ENCODE data around the gene TTK. TPM values are rescaled to one million over a fixed set of nuclear protein-coding genes. Genes with fewer than 3 reads are reported as not detected.
"Not testable (repeated sequence)": the region's sequence is repeated elsewhere in the genome, so short reads cannot be mapped to it uniquely, and the experiment has no call there.

Gene TTK
- polyA plus RNA-seq, 6 donors from 2014 or later: 0.29 to 1.2 (median 0.78) TPM; not detected in 1

GRCh38 chr6:80060774-80061173, 56.3 kb downstream of the TTK start:
- Mint-ChIP-seq H3K36me3 (no peaks in the 10 kb centered on the region), H3K27ac (no peak overlapping the region), H3K9me3 (peaks cover 0 to 4% (median 0%) of the 10 kb centered on the region in 7 donors), H3K4me1 (no peaks in the 10 kb centered on the region), H3K27me3 (peaks cover 0 to 7% (median 0%) of the 10 kb centered on the region in 3 donors), H3K4me3 (no peak overlapping the region)
- DNase-seq (no peak), ATAC-seq (ENCODE audit: low read depth in 2 of 2) (no peak)

GRCh38 chr6:80068146-80068545, 63.7 kb downstream of the TTK start:
- not testable (repeated sequence) for H3K27ac Mint-ChIP-seq; H3K36me3 Mint-ChIP-seq; H3K4me3 Mint-ChIP-seq; ATAC-seq (ENCODE audit: low read depth in 2 of 2); DNase-seq; H3K4me1 Mint-ChIP-seq
- Mint-ChIP-seq H3K9me3 (peaks cover 0 to 14% (median 5%) of the 10 kb centered on the region in 7 donors), H3K27me3 (peaks cover 0 to 23% (median 5%) of the 10 kb centered on the region in 3 donors)

GRCh38 chr6:80070431-80070830, 66.0 kb downstream of the TTK start:
- ATAC-seq (ENCODE audit: low read depth in 2 of 2): not testable (repeated sequence)

GRCh38 chr6:80077067-80077466, 72.6 kb downstream of the TTK start:
- peaks cover 0 to 24% (median 7%) of the 10 kb centered on the region in 7 donors for H3K9me3 Mint-ChIP-seq
- no peaks in the 10 kb centered on the region for H3K4me1 Mint-ChIP-seq
- no peak overlapping the region for H3K27ac Mint-ChIP-seq
- ATAC-seq (ENCODE audit: low read depth in 2 of 2): no peak
- no peak for DNase-seq
- no peaks in the 10 kb centered on the region for H3K36me3 Mint-ChIP-seq
- no peak overlapping the region for H3K4me3 Mint-ChIP-seq
- H3K27me3 Mint-ChIP-seq: peaks cover 15 to 22% (median 19%) of the 10 kb centered on the region in 3 donors

More at GRCh38 chr6:80070431-80070830, 66.0 kb downstream of the TTK start:
- H3K4me3 Mint-ChIP-seq: peak overlapping the region in 1 of 8 donors; percentile 30
- H3K9me3 Mint-ChIP-seq: peaks cover 0 to 27% (median 7%) of the 10 kb centered on the region in 7 donors
- H3K27me3 Mint-ChIP-seq: peaks cover 0 to 25% (median 5%) of the 10 kb centered on the region in 3 donors
- not testable (repeated sequence) for H3K36me3 Mint-ChIP-seq, H3K4me1 Mint-ChIP-seq, H3K27ac Mint-ChIP-seq, DNase-seq

DNA sequence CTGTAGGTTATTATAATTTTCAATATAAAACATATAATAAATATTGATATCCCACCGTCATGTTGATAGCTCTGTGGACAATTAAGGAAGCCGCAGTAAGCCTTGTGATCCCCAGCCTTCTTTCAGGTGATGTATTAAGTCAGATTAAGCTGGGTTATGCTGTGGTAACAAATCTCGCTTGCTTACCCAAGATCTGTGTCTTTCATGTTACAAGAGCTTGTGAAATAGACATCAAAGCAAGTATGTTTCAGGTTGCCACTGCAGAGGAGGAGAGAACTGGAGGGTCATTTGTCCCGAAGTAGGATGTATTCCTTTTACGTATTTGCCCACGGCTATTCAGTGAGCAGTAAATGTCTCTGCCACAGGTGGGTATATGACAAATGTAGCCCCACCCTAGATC, 84.2 kb downstream of the TTK start:
- peaks cover 20 to 25% (median 21%) of the 10 kb centered on the region in 3 donors for H3K27me3 Mint-ChIP-seq
- no peaks in the 10 kb centered on the region for H3K9me3 Mint-ChIP-seq
- no peak overlapping the region for H3K27ac Mint-ChIP-seq
- H3K36me3 Mint-ChIP-seq: no peaks in the 10 kb centered on the region
- no peak for ATAC-seq (ENCODE audit: low read depth in 2 of 2)
- DNase-seq: no peak
- H3K4me1 Mint-ChIP-seq: no peaks in the 10 kb centered on the region
- no peak overlapping the region for H3K4me3 Mint-ChIP-seq

DNA sequence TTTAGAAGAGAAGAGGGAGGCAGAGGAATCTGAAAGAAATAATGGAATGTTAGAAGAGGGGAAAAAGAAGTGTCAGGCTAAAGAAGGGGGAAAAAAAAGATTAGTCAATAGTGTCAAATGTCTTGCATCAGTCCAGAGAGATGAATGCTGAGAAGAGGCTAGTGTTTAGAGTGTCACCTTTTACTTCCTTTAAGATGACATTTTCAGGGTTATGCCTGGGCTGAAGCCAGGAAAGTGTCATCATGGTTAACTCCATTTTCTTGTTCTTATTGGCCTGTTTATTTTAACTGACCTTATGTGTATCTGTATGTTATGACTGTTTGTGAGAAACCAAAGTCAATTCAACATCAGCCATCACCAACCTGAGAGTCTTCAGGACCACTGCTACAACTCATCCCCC, 87.1 kb downstream of the TTK start:
- Mint-ChIP-seq H3K4me1 (no peaks in the 10 kb centered on the region), H3K4me3 (no peak overlapping the region), H3K9me3 (no peaks in the 10 kb centered on the region), H3K36me3 (no peaks in the 10 kb centered on the region), H3K27me3 (peaks cover 20 to 31% (median 21%) of the 10 kb centered on the region in 3 donors), H3K27ac (no peak overlapping the region)
- ATAC-seq (ENCODE audit: low read depth in 2 of 2) (no peak), DNase-seq (no peak)

Other genes with a start within 250 kb of the TTK start
- not detected for gene ELOVL4, start 57.1 kb upstream of the TTK start, polyA plus RNA-seq (ENCODE audit: low read depth in 6 of 6)
- gene BCKDHB, start 102.0 kb downstream of the TTK start, polyA plus RNA-seq (ENCODE audit: low read depth in 6 of 6): 10 to 100 TPM; 19.6 to 38.0 (median 24.4) TPM